Left renal cortex interstitium (tissue), 4 donors: Measurements from ENCODE around the gene SORCS2. TPM values are rescaled to one million over a fixed set of nuclear protein-coding genes. Genes with fewer than 3 reads are reported as not detected.

ENCODE experiments used
- DNase-seq, 4 donors: peaks; one replicate each; pipeline ENCODE4 v3.0.0-alpha.2; 2013; ENCODE audit warnings: low read depth in 4 of 4, low spot score in 2 of 4, missing footprints in 1 of 4
- polyA plus RNA-seq, 4 donors: library from polyadenylated mRNA; unstranded; fragments of 120-200 nt; gene quantifications; one replicate each; pipeline ENCODE4 v1.2.1, GENCODE V29; 2013; ENCODE audit not compliant: insufficient read length in 4 of 4

The SORCS2 gene
- polyA plus RNA-seq, 4 donors, result 3.7 to 11.5 (median 8.4) TPM

GRCh38 chr4:7738458-7739076 lies 546.2 kb downstream of the SORCS2 start:
- no peak for DNase-seq

- DNase-seq, result no peak
Observed at GRCh38 chr4:7739077-7739917, 547.0 kb downstream of the SORCS2 start.

- DNase-seq, result no peak
Observed at GRCh38 chr4:7739918-7740865, 547.9 kb downstream of the SORCS2 start.

- no peak for DNase-seq
Observed at GRCh38 chr4:7740866-7741525, 548.7 kb downstream of the SORCS2 start.

GRCh38 chr4:7741946-7742806 lies 549.8 kb downstream of the SORCS2 start:
- no peak for DNase-seq

GRCh38 chr4:7742807-7743280 lies 550.5 kb downstream of the SORCS2 start:
- DNase-seq, result no peak

GRCh38 chr4:7744142-7744804 lies 551.9 kb downstream of the SORCS2 start:
- no peak for DNase-seq

- DNase-seq, result no peak
Observed at GRCh38 chr4:7745301-7745885, 553.1 kb downstream of the SORCS2 start.

GRCh38 chr4:7746351-7747061 lies 554.2 kb downstream of the SORCS2 start:
- no peak for DNase-seq

- no peak for DNase-seq
Observed at GRCh38 chr4:7747062-7747385, 554.7 kb downstream of the SORCS2 start.

- DNase-seq, result no peak
Observed at GRCh38 chr4:7747566-7747965, 555.2 kb downstream of the SORCS2 start.

GRCh38 chr4:7750523-7750922 lies 558.2 kb downstream of the SORCS2 start:
- no peak for DNase-seq

GRCh38 chr4:7750972-7751371 lies 558.6 kb downstream of the SORCS2 start:
- DNase-seq, result no peak

GRCh38 chr4:7752649-7753048 lies 560.3 kb downstream of the SORCS2 start:
- DNase-seq, result no peak

- DNase-seq, result no peak
Observed at GRCh38 chr4:7753271-7753670, 560.9 kb downstream of the SORCS2 start.

GRCh38 chr4:7753931-7754465 lies 561.7 kb downstream of the SORCS2 start:
- DNase-seq, result no peak

GRCh38 chr4:7754565-7755262 lies 562.4 kb downstream of the SORCS2 start:
- no peak for DNase-seq
